Measurements from ENCODE around the gene WFIKKN2.
"Not testable (repeated sequence)": the region's sequence is repeated elsewhere in the genome, so short reads cannot be mapped to it uniquely, and the experiment has no call there.

Gene WFIKKN2

DNA sequence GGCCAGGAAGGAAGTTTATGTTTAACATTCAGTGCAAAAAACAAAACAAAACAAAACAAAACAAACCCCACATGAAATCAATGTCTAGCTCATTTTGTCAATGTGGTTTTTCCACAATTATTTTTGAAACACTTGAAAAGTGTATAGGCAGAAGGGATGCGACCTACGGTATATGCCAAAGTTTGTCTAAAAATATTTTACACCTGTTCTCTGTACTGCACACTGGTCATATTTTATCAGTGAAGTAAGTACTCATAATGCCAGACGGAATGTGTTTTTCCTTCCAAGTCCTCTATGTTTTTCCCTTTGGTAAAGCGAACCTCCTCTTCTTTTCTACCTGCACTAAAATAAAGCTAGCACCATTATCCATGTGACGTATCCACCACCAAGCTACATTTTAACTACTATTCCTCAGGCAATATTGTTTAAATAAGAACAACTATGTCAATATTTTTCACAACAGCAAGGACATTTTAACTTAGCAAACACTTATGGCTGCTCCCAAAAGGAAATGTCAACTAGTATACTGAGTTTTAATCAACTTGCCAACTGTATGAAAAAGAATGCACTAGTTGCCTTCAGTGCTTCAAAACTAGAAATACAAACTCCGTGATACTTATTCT is 20.4 kb downstream of the WFIKKN2 start:
- DNase-seq: no peak

GRCh38 chr17:50856431-50856830 is 21.0 kb downstream of the WFIKKN2 start:
- DNase-seq: no peak

GRCh38 chr17:50858486-50859225 is 23.3 kb downstream of the WFIKKN2 start:
- no peak for DNase-seq

DNA sequence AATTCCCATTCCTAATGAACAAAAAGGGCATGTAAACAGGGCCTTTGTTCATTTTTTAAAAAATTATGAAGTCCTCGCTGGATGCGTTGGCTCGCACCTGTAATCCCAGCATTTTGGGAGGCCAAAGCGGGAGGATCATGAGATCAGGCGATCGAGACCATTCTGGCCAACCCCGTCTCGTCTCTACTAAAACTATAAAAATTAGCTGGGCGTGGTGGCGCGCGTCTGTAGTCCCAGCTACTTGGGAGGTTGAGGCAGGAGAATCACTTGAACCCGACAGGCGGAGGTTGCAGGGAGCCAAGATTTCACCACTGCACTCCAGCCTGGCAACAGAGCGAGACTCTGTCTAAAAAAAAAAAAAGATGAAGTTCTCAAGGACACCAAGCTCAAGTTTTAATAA is 24.3 kb downstream of the WFIKKN2 start:
- not testable (repeated sequence) for DNase-seq

DNA sequence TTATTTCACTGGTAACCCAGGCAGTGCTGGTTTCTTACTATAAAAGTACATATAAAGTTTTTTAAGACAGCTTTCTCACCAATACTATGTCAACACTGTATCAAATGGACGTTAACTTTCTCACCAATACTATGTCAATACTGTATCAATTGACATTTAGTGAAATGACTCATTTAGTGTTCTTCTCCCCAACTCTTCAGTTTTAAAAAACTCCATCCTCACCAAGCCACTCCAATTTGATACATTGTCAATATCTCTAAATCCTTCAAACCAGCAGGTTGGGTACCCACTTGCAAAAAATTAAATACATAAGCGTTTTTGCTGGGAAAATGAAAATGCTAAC is 25.9 kb downstream of the WFIKKN2 start:
- DNase-seq: no peak

DNA sequence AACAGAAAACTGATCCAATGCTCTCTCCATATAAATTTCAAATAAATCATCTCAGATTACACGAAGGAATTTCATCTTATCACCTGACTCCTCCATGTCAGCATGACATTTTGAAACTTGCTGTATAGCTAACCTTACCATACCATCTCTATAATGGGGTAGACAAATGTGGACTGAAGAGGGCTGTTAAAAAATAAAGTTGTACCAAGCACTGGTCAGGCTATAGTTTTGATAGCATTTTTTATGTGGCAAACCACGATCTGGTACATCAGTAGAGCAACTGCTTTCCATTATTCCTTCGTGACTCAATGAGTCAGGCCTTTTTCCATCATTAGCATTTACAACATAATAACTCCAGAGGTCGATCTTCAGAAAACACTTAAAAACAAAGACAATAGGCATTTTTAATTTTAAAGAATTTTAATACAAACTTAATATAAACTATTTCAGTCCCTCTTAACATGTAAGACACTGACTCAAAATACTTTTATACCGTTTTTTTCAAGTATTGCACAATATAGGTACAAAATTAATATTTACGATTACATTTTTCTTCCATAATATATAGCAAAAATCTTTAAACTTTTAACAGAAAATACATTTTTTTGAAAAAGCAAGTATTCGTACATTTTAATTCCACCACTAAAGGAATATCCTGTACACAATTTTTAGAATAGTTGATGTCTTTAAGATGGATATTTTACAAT is 26.6 kb downstream of the WFIKKN2 start:
- DNase-seq: no peak

- peak; percentile 45 for DNase-seq
Measured at GRCh38 chr17:50863221-50863843, 27.9 kb downstream of the WFIKKN2 start.

- no peak for DNase-seq
Measured at GRCh38 chr17:50863931-50864330, 28.5 kb downstream of the WFIKKN2 start.

DNA sequence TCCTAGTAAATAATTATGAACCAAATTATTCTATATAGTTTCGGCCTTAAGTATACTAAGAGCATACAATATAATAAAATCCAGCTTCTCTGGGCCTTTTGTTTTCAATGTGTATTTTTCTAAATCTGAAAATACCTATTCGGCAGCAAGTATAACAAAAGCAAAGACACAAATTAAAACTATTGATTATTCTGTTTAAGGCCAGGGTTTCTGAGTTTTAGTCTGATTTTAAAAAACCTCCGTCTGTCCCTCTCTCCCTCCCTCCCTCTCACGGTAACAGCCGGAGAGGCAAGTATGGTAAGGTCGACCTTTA is 29.3 kb downstream of the WFIKKN2 start:
- peak; percentile 16 for DNase-seq

- DNase-seq: peak; percentile 50
Measured at GRCh38 chr17:50865060-50865867, 29.9 kb downstream of the WFIKKN2 start.

GRCh38 chr17:50865868-50866260 is 30.5 kb downstream of the WFIKKN2 start:
- no peak for DNase-seq

DNA sequence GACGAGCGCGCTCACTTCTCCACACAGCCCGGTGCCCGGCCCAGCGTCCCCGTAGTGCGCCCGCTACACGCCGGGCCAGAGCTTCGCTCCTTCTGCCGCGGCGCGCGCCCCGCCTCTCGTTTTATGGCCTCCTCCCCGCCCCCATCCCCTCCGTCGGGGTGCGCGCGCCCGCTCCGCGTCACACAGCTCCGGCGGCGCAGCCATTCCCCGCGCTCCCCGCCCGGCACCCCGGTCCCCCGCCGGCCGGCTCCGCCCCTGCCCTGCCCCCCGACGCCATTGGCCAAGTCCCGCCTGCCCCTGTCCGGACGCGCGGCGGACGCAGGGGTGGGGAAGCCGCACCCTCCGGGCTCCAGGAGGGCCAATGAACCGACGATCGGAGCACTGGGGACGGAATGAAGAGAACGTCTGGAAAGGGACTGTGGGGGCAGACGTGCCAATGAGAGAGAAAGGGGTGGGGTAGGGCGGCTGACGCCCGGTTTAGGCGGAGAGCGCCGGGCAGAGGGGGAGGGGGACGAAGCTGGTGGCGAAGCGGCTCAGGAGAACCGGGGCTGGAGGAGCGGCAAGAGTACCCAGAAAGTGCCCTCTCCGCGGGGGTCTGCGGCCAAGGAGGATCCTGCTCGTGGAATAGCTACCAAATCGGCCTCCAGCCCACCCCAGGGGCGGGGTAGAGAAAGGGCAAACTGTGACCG is 31.0 kb downstream of the WFIKKN2 start, which contains the start of gene TOB1:
Gene TOB1, minus strand, starts transcription at position 94 of the 689 bp plus-strand sequence. CDS start 2,337 bp downstream, outside the sequence.
- DNase-seq: peak; percentile 95

- peak; percentile 69 for DNase-seq
Measured at GRCh38 chr17:50866950-50867362, 31.6 kb downstream of the WFIKKN2 start.

DNA sequence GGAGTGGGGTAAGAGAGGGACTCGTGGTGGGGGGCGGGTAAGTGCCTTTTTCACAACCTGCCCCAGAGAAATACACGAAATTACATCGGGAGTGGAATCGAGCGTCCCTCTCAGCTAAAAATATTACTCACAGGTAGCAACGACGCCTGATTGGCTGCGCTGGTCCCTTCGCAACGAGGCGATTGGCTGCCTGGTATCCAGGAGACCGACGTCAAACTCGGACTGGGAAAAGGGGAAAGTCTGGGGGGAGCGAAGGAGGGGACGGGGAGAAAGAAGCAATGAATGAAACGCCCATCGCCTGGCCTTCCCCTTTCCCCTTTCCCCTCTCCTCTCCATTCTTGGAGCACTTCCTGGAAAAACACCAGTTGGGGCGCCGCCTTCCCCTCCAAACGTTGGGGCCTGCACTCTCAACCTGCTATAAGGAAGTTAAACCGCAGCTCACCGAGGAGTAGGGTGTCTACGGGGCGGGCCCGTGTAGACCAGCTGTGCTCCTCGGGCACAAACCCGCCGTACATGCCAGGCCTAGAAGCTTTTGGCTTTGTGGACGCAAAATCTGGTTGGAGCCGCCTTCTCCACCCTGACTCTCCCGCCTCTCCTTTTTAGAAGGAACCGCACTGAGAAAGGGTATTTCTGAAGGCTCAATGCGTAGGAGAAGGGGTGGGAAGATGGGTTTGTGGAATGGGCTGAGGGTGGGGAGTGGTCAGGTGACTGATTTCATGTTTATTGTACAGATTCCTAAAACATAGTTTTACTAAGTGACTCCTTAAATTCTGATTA is 32.2 kb downstream of the WFIKKN2 start:
- peak; percentile 84 for DNase-seq

DNA sequence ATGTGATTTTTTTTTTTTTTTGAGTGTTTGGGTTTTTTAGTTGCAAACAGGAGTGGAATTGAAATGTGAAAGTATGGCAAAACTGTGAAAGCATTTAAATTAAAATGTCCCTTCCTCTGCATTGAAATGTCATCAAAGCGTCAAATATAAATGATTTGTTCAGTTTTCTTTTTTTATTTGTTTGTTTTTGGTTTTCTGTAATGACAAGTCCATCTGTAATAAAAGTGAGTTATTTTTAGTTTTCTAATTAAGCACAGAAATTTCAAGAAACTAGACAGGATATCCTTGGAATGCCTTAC is 32.7 kb downstream of the WFIKKN2 start:
- no peak for DNase-seq

DNA sequence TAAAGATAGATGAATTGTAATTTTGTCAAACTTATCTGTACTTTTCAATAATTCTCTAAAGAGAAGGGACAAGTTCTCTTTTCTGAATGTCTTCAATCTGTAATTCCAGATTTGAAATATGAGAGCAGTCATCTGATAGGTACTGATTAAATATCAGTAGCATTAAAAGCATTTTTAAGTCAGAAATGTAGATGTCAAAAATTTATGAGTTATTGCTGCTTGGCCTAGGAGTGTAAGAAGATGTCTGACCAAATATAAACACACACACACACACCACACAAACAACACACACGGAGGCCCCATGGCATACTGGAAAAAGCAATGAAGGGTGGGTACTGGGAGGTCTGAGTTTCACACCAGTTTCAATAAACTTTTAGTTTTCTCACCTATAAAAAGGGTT is 33.2 kb downstream of the WFIKKN2 start:
- no peak for DNase-seq

- peak; percentile 25 for DNase-seq
Measured at GRCh38 chr17:50871364-50871763, 36.0 kb downstream of the WFIKKN2 start.

- no peak for DNase-seq
Measured at GRCh38 chr17:50871898-50872297, 36.5 kb downstream of the WFIKKN2 start.

- DNase-seq: peak; percentile 56
Measured at GRCh38 chr17:50872710-50873424, 37.5 kb downstream of the WFIKKN2 start.

GRCh38 chr17:50875074-50875473 is 39.7 kb downstream of the WFIKKN2 start:
- no peak for DNase-seq

DNA sequence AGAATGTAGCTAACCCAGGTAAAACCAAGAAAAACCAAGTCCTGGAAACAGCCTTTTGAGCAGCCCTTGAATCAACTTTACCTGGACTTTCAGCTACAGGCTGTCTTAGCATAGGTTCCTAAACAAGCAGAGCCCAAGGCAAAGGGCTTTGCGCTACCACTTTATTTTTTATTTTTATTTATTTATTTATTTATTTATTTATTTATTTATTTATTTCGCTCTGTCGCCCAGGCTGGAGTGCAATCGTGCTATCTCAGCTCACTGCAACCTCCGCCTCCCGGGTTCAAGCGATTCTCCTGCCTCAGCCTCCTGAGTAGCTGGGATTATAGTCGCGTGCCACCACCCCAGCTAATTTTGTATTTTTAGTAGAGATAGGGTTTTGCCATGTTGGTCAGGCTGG is 41.7 kb downstream of the WFIKKN2 start:
- DNase-seq: not testable (repeated sequence)

All from activated naive CD4-positive, alpha-beta T cell treated with Interleukin-2 at 50 U/mL for 16 hours (primary cell).